ENCODE data around the gene OR4Q2.
"Not testable (repeated sequence)": the region's sequence is repeated elsewhere in the genome, so short reads cannot be mapped to it uniquely, and the experiment has no call there.

Gene OR4Q2

DNA sequence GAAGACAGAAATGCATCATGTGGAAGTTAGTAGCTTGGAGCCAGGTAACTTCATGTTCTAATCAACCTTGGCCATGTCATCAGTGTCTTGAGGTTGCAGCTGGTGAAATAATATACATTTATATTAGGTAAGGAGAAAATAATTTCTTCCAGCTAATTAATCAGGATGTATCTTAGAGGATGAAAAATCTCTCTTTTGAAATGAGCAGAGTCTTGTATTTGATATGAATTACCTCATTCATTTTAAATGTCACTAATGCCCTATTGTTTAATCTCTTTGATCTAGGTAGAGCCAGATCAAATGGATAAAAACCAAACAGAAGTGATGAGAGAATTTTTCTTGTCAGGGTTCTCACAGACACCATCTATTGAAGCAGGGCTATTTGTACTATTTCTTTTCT is at the start of gene OR4Q2:
Gene OR4Q2, plus strand, starts transcription at position 301 of the 400 bp plus-strand sequence.
- no peak for DNase-seq (ENCODE audit: low read depth in 3 of 3, low spot score in 1 of 3)

- DNase-seq (ENCODE audit: low read depth in 3 of 3, low spot score in 1 of 3): not testable (repeated sequence)
These were observed 32.2 kb upstream of the OR4Q2 start for GRCh38 chr14:19969735-19970134.

DNA sequence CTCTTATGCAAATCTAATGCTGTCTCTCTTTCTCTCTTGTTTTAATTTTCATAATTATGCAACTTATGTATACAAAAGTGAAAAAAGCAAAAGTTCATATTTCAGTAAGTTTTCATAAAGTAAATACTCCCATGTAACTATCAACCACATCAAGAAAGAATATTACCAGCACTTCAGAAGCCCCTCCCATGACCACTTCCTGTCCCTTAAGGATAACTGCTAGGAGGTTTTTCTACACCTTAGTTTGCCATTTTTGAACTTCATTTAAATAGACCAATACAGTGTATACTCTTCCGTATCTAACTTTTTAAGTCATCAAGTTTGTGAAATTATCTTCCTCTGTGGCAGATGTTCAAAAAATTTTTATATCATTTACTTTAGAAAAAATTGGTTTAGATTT is 27.1 kb upstream of the OR4Q2 start:
- no peak for DNase-seq (ENCODE audit: low read depth in 3 of 3, low spot score in 1 of 3)

- no peak for DNase-seq (ENCODE audit: low read depth in 3 of 3, low spot score in 1 of 3)
These were observed 26.7 kb upstream of the OR4Q2 start, which contains the start of gene OR4K15 for GRCh38 chr14:19975291-19975690. OR4K15 (plus strand) TSS chr14:19975591; CDS start chr14:19975591, 0 bp downstream.

GRCh38 chr14:19993438-19993837 is 8.5 kb upstream of the OR4Q2 start:
- no peak for DNase-seq (ENCODE audit: low read depth in 3 of 3, low spot score in 1 of 3)

DNA sequence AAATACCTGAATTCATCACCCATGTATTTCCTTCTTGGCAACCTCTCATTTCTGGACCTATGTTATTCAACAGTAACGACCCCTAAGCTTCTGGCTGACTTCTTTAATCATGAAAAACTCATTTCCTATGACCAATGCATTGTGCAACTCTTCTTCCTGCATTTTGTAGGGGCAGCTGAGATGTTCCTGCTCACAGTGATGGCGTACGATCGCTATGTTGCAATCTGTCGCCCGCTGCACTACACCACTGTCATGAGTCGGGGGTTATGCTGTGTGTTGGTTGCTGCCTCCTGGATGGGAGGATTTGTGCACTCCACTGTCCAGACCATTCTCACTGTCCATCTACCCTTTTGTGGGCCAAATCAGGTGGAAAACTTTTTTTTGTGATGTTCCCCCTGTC is 356 bp downstream of the OR4Q2 start:
- DNase-seq (ENCODE audit: low read depth in 3 of 3, low spot score in 1 of 3): no peak

- no peak for DNase-seq (ENCODE audit: low read depth in 3 of 3, low spot score in 1 of 3)
These were observed 6.2 kb downstream of the OR4Q2 start for GRCh38 chr14:20008156-20008555.

DNA sequence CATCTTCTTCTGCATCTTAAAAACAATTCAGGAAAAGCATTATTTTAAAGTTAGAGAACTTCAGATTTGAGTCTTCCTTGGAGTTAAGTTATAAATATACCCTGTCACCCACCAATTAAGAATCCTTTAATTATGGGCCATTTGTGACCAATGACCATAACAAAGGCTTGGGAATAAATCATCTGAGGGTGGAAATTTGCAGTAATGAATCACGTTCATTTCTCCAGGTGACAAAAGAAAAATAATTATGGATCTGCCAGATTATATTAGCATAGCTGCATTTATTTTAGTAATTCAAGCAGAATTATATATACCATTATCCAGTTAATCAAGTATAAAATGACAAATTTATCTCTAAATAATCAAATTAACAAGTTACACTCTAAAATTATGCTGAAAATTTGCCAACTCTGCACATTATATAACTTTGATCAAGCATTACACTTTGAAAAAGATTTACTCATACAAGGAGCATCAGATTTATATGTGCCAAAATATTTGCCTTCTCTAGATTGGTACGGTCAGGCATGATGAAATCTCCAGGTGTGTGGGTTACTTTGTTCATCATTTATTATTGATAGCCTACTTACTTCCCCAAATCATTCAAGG is 17.4 kb downstream of the OR4Q2 start, which contains the start of gene OR4K14:
Gene OR4K14, minus strand, starts transcription at position 51 of the 609 bp plus-strand sequence. CDS start 4,114 bp downstream, outside the sequence.
- no peak for DNase-seq (ENCODE audit: low read depth in 3 of 3, low spot score in 1 of 3)

DNA sequence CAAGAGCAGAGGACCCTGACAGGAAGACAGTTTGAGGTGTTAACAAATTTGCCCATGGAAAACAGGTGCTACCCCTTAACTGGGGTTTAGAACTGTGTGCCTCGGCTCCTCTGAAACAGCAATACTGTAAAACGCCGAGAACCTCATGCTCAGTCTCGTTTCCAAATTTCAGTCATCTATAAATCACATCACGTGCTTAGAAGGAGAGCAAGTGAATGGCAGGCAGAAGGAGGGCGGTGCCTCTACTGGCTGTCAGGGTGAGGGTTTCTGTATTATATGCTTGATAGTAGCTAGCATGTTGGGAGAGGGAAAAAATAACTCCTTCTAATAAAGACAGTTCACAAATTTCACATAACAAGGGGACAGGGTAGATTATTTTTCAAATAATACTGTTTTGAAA is 29.1 kb downstream of the OR4Q2 start:
- DNase-seq (ENCODE audit: low read depth in 3 of 3, low spot score in 1 of 3): no peak

DNA sequence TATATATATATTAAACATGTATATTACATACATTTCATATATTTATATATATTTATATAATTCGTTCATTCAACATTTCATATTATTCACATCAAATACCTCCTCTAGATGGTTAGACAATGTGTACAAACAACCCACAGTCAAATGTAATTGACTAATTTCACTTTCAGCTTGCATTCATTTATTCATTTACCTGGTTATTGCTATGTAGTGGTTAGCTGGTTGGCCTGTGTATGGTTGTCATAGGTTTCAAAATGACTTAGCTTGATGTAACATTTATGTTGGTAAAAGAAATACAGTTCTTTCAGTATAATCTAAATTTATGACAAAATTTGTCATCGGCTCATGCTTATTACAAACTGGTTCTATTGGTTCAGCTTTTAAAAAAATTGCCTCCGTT is 33.5 kb downstream of the OR4Q2 start:
- DNase-seq (ENCODE audit: low read depth in 3 of 3, low spot score in 1 of 3): no peak

DNA sequence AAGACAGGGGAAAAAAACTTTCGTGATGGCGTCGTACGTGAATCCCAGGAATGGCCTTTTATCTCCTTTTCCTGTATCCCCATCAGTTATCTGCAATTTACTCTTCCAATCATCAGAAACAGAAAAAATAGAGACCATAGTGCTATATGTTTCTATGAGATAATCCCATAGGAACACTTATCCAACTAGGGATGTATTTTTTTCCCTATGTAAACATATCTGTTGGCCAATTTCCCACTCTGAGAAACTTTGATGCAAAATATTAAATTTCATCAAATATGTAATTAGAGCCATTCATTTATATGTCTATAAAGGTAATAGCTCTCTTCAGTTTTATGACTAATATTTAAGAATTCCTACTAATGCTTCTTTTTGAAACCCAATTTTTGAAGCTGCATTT is 34.0 kb downstream of the OR4Q2 start, which contains the start of gene OR4K13:
Gene OR4K13, minus strand, starts transcription at position 101 of the 400 bp plus-strand sequence. CDS start 1,280 bp downstream, outside the sequence.
- DNase-seq (ENCODE audit: low read depth in 3 of 3, low spot score in 1 of 3): no peak

DNA sequence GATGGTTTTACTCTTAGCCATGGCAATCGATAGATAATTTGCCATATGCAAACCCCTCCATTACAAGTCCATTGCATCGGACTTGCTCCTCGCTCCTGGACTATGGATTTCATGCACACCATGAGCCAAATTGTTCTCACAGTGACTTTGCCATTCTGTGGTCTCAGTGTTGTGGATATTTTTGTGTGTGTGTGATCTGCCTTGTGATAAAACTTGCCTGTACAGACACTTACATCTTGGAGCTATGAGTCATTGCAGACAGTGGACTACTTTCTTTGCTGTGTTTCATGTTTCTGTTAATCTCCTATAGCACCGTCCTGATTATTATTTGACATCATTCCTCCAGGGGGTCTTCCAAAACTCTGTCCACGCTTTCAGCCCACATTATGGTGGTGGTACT is 42.3 kb downstream of the OR4Q2 start:
- no peak for DNase-seq (ENCODE audit: low read depth in 3 of 3, low spot score in 1 of 3)

DNA sequence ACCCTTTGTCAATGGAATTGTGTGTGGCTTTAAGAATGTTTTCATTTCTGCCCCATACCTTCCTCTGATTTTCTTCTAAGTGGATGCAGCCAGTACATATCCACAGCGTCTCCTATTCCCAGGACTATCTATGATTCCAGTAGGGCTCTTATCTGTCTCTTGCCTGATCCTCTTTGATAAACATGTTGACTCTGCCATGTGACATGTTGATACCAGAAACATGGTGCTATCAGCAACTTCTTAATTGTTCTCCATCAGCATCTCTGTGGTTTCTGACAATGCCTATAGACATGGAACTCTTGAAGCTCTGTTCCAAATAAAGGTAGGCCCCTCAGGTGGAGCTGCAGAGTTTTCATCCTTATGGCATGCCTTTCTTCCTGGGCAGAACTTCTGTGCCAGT is 46.2 kb downstream of the OR4Q2 start:
- DNase-seq (ENCODE audit: low read depth in 3 of 3, low spot score in 1 of 3): no peak

Data from stimulated activated CD4-positive, alpha-beta T cell treated with anti-CD3 and anti-CD28 coated beads, TNF-alpha, amount 100 ng/mL, for 1 hour (primary cell).